IMR-90 (cell line): ENCODE results near the gene PQBP1. TPM values are rescaled to one million over a fixed set of nuclear protein-coding genes. Genes with fewer than 3 reads are reported as not detected.

Experiments
- ATAC-seq: fragments of 200-7000 bp; cut with Tn5 transposase; 2 replicates; pipeline ENCODE4 v1.9.1; 2020; ENCODE audit warnings: low read depth, mild to moderate bottlenecking, moderate library complexity
- BruUV-seq: library from RNA; stranded (reverse); fragments of 400-500 nt; replicated peaks from 2 replicates; lab custom pipeline; 2021; lab: Mats Ljungman, UMichigan
- CTCF ChIA-PET: fragments of 300-600 bp; formaldehyde crosslinking; extraction: SDS; loops from one replicate; lab custom pipeline; 2021; ENCODE audit warnings: antibody characterized with exemption; lab: Yijun Ruan, JAX
- POLR2A ChIA-PET: fragments of 300-600 bp; sonication (Branson Sonifier 250); formaldehyde crosslinking; loops from one replicate; lab custom pipeline; 2022; ENCODE audit warnings: antibody characterized with exemption; ENCODE audit not compliant: unreplicated experiment; lab: Charles Lee
- DNase-seq: peaks from one replicate; pipeline ENCODE4 v3.0.0; 2013
- H2AFZ ChIP-seq: replicated peaks from 2 replicates; pipeline ENCODE3; 2013; ENCODE audit warnings: low read length, mild to moderate bottlenecking; ENCODE audit not compliant: poor library complexity
- H2AK5ac ChIP-seq: 2 replicates; pipeline ENCODE4 v1.6.1; 2013; ENCODE audit warnings: low read depth, low read length, inconsistent platforms
- H2AK9ac ChIP-seq: replicated peaks from 2 replicates; pipeline ENCODE3; 2013; ENCODE audit warnings: mild to moderate bottlenecking, low read depth, low read length, moderate library complexity; ENCODE audit not compliant: poor library complexity
- H2BK120ac ChIP-seq: 2 replicates; pipeline ENCODE4 v1.6.1; 2013; ENCODE audit warnings: low read depth, low read length, inconsistent platforms
- H2BK15ac ChIP-seq: 3 replicates; pipeline ENCODE4 v1.6.1; 2013; ENCODE audit warnings: low read depth, low read length, inconsistent platforms
- H2BK20ac ChIP-seq: 2 replicates; pipeline ENCODE4 v1.6.1; 2013; ENCODE audit warnings: low read depth, mild to moderate bottlenecking, inconsistent platforms, low read length, moderate library complexity
- H2BK5ac ChIP-seq: 2 replicates; pipeline ENCODE4 v1.6.1; 2013; ENCODE audit warnings: mild to moderate bottlenecking, low read depth, low read length, inconsistent platforms; ENCODE audit not compliant: poor library complexity, severe bottlenecking
- H3K14ac ChIP-seq: replicated peaks from 2 replicates; pipeline ENCODE4 v1.6.1; 2013; ENCODE audit warnings: low read depth, low read length, inconsistent platforms
- H3K18ac ChIP-seq: 2 replicates; pipeline ENCODE4 v1.6.1; 2013; ENCODE audit warnings: low read depth, low read length, control low read depth
- H3K23ac ChIP-seq: 2 replicates; pipeline ENCODE4 v1.6.1; 2013; ENCODE audit warnings: low read depth, low read length, inconsistent platforms
- H3K27ac ChIP-seq: 2 replicates; pipeline ENCODE4 v1.5.1; 2013; ENCODE audit warnings: mild to moderate bottlenecking, control low read depth, low read length; ENCODE audit not compliant: insufficient read depth
- H3K27me3 ChIP-seq: 2 replicates; pipeline ENCODE4 v1.6.1; 2013; ENCODE audit warnings: low read length; ENCODE audit not compliant: control insufficient read depth, insufficient read depth
- H3K36me3 ChIP-seq: 2 replicates; pipeline ENCODE4 v1.6.1; 2013; ENCODE audit warnings: low read length, mixed read lengths; ENCODE audit not compliant: control insufficient read depth, insufficient read depth
- H3K4ac ChIP-seq: 2 replicates; pipeline ENCODE4 v1.6.1; 2013; ENCODE audit warnings: low read depth, low read length, inconsistent platforms
- H3K4me1 ChIP-seq: 2 replicates; pipeline ENCODE4 v1.6.1; 2013; ENCODE audit warnings: low read length, mixed read lengths; ENCODE audit not compliant: control insufficient read depth, insufficient read depth
- H3K4me2 ChIP-seq: 2 replicates; pipeline ENCODE4 v1.6.1; 2013; ENCODE audit warnings: low read depth, mild to moderate bottlenecking, control low read depth, low read length, moderate library complexity
- H3K4me3 ChIP-seq: 2 replicates; pipeline ENCODE4 v1.5.1; 2013; ENCODE audit warnings: low read depth, mild to moderate bottlenecking, control low read depth, low read length, moderate library complexity; ENCODE audit not compliant: insufficient read depth
- H3K56ac ChIP-seq: 2 replicates; pipeline ENCODE4 v1.6.1; 2013; ENCODE audit warnings: low read length, inconsistent platforms; ENCODE audit not compliant: insufficient read depth; ENCODE audit errors: extremely low read depth
- H3K79me1 ChIP-seq, 2 experiments: 2 replicates each; pipeline ENCODE4 v1.6.1; 2013; ENCODE audit warnings: low read length in 2 of 2, inconsistent platforms in 1 of 2, low read depth in 1 of 2
- H3K9ac ChIP-seq: 2 replicates; pipeline ENCODE4 v1.6.1; 2013; ENCODE audit warnings: low read depth, low read length, control low read depth
- H3K9me1 ChIP-seq: 2 replicates; pipeline ENCODE4 v1.6.1; 2013; ENCODE audit warnings: low read length, inconsistent platforms; ENCODE audit not compliant: insufficient read depth
- H3K9me3 ChIP-seq: 2 replicates; pipeline ENCODE4 v1.6.1; 2013; ENCODE audit warnings: low read length; ENCODE audit not compliant: control insufficient read depth, insufficient read depth
- H4K20me1 ChIP-seq: 2 replicates; pipeline ENCODE4 v1.6.1; 2013; ENCODE audit warnings: low read length, inconsistent platforms; ENCODE audit not compliant: insufficient read depth
- H4K5ac ChIP-seq: 2 replicates; pipeline ENCODE4 v1.6.1; 2013; ENCODE audit warnings: mild to moderate bottlenecking, low read depth, low read length, control low read depth
- H4K8ac ChIP-seq, 2 experiments: 2 replicates each; pipeline ENCODE4 v1.6.1; 2013; ENCODE audit warnings: low read depth in 2 of 2, low read length in 2 of 2, control low read depth in 1 of 2, inconsistent platforms in 1 of 2
- H4K91ac ChIP-seq: 2 replicates; pipeline ENCODE4 v1.6.1; 2013; ENCODE audit warnings: low read depth, low read length, inconsistent platforms; ENCODE audit not compliant: insufficient read depth
- BHLHE40 ChIP-seq: fragments of 150-350 bp; IDR thresholded peaks from 2 replicates; pipeline ENCODE4 v1.6.1; 2016; ENCODE audit warnings: mild to moderate bottlenecking, low read depth, low read length
- CEBPB ChIP-seq: IDR thresholded peaks from 2 replicates; pipeline ENCODE4 v1.6.1; 2012; ENCODE audit warnings: low read depth, low read length, improper control_type of control experiment
- CHD1 ChIP-seq: IDR thresholded peaks from 2 replicates; pipeline ENCODE4 v1.6.1; 2012; ENCODE audit warnings: low read depth, low read length, improper control_type of control experiment
- FOS ChIP-seq: fragments of 150-350 bp; IDR thresholded peaks from 2 replicates; pipeline ENCODE4 v1.6.1; 2016; ENCODE audit warnings: low read depth, low read length
- MAFK ChIP-seq: IDR thresholded peaks from 2 replicates; pipeline ENCODE4 v1.6.1; 2012; ENCODE audit warnings: low read depth, low read length, improper control_type of control experiment
- MAZ ChIP-seq: IDR thresholded peaks from 2 replicates; pipeline ENCODE4 v1.6.1; 2012; ENCODE audit warnings: low read depth, mild to moderate bottlenecking, low read length, improper control_type of control experiment, moderate library complexity, borderline replicate concordance
- MXI1 ChIP-seq: IDR thresholded peaks from 2 replicates; pipeline ENCODE4 v1.6.1; 2012; ENCODE audit warnings: low read depth, mild to moderate bottlenecking, low read length, moderate library complexity, borderline replicate concordance
- NFE2L2 ChIP-seq: fragments of 150-350 bp; IDR thresholded peaks from 2 replicates; pipeline ENCODE4 v1.6.1; 2016; ENCODE audit warnings: low read depth, mild to moderate bottlenecking, low read length
- POLR2A ChIP-seq: IDR thresholded peaks from 2 replicates; pipeline ENCODE4 v1.6.1; 2012; ENCODE audit warnings: mild to moderate bottlenecking, low read depth, low read length
- RAD21 ChIP-seq: IDR thresholded peaks from 2 replicates; pipeline ENCODE4 v1.6.1; 2012; ENCODE audit warnings: low read length, improper control_type of control experiment
- RCOR1 ChIP-seq: IDR thresholded peaks from 2 replicates; pipeline ENCODE4 v1.6.1; 2012; ENCODE audit warnings: mild to moderate bottlenecking, low read length, improper control_type of control experiment; ENCODE audit not compliant: insufficient replicate concordance
- RFX5 ChIP-seq: IDR thresholded peaks from 2 replicates; pipeline ENCODE4 v1.8.0; 2012; ENCODE audit warnings: low read depth, mild to moderate bottlenecking, low read length, moderate library complexity
- SMC3 ChIP-seq: fragments of 150-350 bp; IDR thresholded peaks from 2 replicates; pipeline ENCODE4 v1.6.1; 2016; ENCODE audit warnings: low read depth, mild to moderate bottlenecking, antibody characterized with exemption, low read length, moderate library complexity
- WGBS, 2 experiments: methylation state at CpG; one replicate each; pipeline versions ENCODE4 v1.1.5 to v1.1.7; 2013; ENCODE audit warnings: missing lambda C conversion rate in 2 of 2; ENCODE audit not compliant: insufficient read length in 1 of 2; ENCODE audit errors: extremely low coverage in 2 of 2; 5-methylcytosine and 5-hydroxymethylcytosine counted together
- dilution Hi-C: fragments of 300-500 bp; cut with HindIII; formaldehyde crosslinking; loops from one replicate; pipeline ENCODE4 v1.14.3; 2018; ENCODE audit warnings: low sequenced_read_pairs; ENCODE audit not compliant: unreplicated experiment
- in situ Hi-C: fragments of 300-500 bp; cut with MboI; formaldehyde crosslinking; loops from 3 replicates; pipeline ENCODE4 v1.14.3; 2019; ENCODE audit warnings: low sequenced_read_pairs, inconsistent platforms, mixed read lengths
- intact Hi-C: fragments of 100-400 bp; cut with micrococcal nuclease; formaldehyde crosslinking; loops from 2 replicates; pipeline ENCODE4 v1.10.0; 2022
- polyA plus RNA-seq, 3 experiments: library from polyadenylated mRNA; depleted of rRNA; stranded (reverse); fragments of >200 nt; gene quantifications; 2 replicates each; pipeline ENCODE4 v1.2.3, GENCODE V29; 2012; ENCODE audit warnings: low replicate concordance in 1 of 3
- total RNA-seq: library from RNA; depleted of rRNA; stranded (reverse); fragments of >200 nt; gene quantifications from 2 replicates; pipeline ENCODE4 v1.2.3, GENCODE V29; 2012
- TF ChIP-seq, protein P1 (sequence below): fragments of 150-350 bp; IDR thresholded peaks from 2 replicates; pipeline ENCODE4 v1.6.1; 2016; ENCODE audit warnings: low read depth, mild to moderate bottlenecking, low read length, moderate library complexity, borderline replicate concordance
- TF ChIP-seq, protein P2 (sequence below): conservative IDR thresholded peaks from 2 replicates; pipeline ENCODE4 v1.5.1; 2012; ENCODE audit warnings: mild to moderate bottlenecking, low read depth, low read length, improper control_type of control experiment
- TF ChIP-seq, protein P3 (sequence below): fragments of 150-350 bp; IDR thresholded peaks from 2 replicates; pipeline ENCODE4 v1.6.1; 2017; ENCODE audit warnings: mild to moderate bottlenecking, antibody characterized with exemption, low read length, low read depth

The PQBP1 gene
- total and polyA plus RNA-seq, 2 of the 4 experiments (the other 2 are of a cell fraction) = 96.4 to 120 TPM

DNA sequence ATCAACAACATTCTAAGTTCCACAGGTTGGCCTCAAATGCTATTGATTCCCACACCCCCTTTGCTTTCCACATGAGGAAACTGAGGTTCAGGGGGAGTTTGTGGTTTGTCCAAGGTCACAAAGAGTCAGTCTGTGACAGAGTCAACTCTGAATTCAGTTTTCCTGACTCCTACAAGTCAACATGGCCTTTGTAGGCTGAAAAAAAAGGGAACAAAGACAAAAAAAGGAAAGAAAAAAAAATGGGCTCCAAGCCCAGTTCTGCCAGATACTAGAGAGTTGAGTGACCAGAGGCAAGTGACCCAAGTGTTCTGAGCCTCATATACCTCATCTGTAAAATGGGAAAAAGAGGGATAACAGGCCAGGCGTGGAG, 37.6 kb downstream of the PQBP1 start:
- no peaks in the 10 kb centered on the region for H3K27me3 ChIP-seq
- no peak overlapping the region for H2AFZ ChIP-seq
- H3K9me1 ChIP-seq = peaks cover 4% of the 10 kb centered on the region; the same call in 1 of the 2 replicates
- H3K4me1 ChIP-seq = no peaks in the 10 kb centered on the region; the same call in 1 of the 2 replicates
- no peak overlapping the region for H3K27ac ChIP-seq
- intact Hi-C loops (no loop called here), dilution Hi-C loops (no loop called here), in situ Hi-C loops (no loop called here)
- H4K20me1 ChIP-seq = peaks cover 24% of the 10 kb centered on the region
- no peak overlapping the region for H2BK15ac ChIP-seq
- H3K56ac ChIP-seq = no peak overlapping the region
- H4K91ac ChIP-seq = no peak overlapping the region
- no peak for ATAC-seq
- no peak overlapping the region for H2AK5ac ChIP-seq
- no CpG with 5 or more reads among the region's 1 CpG for WGBS, 2 experiments
- TF ChIP-seq RFX5 (no peak), MXI1 (no peak), SMC3 (no peak), RCOR1 (no peak), MAZ (no peak), FOS (no peak), POLR2A (no peak), MAFK (no peak), CEBPB (no peak), RAD21 (no peak), BHLHE40 (no peak), CHD1 (no peak), NFE2L2 (no peak)
- TF ChIP-seq, protein P1, sequence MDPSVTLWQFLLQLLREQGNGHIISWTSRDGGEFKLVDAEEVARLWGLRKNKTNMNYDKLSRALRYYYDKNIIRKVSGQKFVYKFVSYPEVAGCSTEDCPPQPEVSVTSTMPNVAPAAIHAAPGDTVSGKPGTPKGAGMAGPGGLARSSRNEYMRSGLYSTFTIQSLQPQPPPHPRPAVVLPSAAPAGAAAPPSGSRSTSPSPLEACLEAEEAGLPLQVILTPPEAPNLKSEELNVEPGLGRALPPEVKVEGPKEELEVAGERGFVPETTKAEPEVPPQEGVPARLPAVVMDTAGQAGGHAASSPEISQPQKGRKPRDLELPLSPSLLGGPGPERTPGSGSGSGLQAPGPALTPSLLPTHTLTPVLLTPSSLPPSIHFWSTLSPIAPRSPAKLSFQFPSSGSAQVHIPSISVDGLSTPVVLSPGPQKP = no peak
- TF ChIP-seq, protein P2, sequence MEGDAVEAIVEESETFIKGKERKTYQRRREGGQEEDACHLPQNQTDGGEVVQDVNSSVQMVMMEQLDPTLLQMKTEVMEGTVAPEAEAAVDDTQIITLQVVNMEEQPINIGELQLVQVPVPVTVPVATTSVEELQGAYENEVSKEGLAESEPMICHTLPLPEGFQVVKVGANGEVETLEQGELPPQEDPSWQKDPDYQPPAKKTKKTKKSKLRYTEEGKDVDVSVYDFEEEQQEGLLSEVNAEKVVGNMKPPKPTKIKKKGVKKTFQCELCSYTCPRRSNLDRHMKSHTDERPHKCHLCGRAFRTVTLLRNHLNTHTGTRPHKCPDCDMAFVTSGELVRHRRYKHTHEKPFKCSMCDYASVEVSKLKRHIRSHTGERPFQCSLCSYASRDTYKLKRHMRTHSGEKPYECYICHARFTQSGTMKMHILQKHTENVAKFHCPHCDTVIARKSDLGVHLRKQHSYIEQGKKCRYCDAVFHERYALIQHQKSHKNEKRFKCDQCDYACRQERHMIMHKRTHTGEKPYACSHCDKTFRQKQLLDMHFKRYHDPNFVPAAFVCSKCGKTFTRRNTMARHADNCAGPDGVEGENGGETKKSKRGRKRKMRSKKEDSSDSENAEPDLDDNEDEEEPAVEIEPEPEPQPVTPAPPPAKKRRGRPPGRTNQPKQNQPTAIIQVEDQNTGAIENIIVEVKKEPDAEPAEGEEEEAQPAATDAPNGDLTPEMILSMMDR = no peak
- TF ChIP-seq, protein P3, sequence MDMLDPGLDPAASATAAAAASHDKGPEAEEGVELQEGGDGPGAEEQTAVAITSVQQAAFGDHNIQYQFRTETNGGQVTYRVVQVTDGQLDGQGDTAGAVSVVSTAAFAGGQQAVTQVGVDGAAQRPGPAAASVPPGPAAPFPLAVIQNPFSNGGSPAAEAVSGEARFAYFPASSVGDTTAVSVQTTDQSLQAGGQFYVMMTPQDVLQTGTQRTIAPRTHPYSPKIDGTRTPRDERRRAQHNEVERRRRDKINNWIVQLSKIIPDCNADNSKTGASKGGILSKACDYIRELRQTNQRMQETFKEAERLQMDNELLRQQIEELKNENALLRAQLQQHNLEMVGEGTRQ = no peak
- H2BK120ac ChIP-seq = no peak overlapping the region
- H2AK9ac ChIP-seq = no peak overlapping the region
- peaks cover 0 to 34% of the 10 kb centered on the region in 2 experiments for H3K79me1 ChIP-seq
- ChIA-PET POLR2A (no interaction called here), CTCF (no interaction called here)
- no TSS peak for BruUV-seq
- H2BK5ac ChIP-seq = no peak overlapping the region
- H3K9ac ChIP-seq = no peak overlapping the region
- no peak overlapping the region for H3K14ac ChIP-seq
- no peaks in the 10 kb centered on the region for H3K9me3 ChIP-seq
- H3K23ac ChIP-seq = no peak overlapping the region
- no peak overlapping the region for H3K18ac ChIP-seq
- no peak for DNase-seq
- H2BK20ac ChIP-seq = no peak overlapping the region
- no peak overlapping the region for H3K4me2 ChIP-seq
- no peak overlapping the region for H3K4me3 ChIP-seq
- H4K5ac ChIP-seq = no peak overlapping the region
- peaks cover 25% of the 10 kb centered on the region for H3K36me3 ChIP-seq
- no peak overlapping the region for H3K4ac ChIP-seq
- no peak overlapping the region for H4K8ac ChIP-seq
